NCI-H1694 treated with DMSO at 0.1 percent for 48 hours (cell line): ENCODE data around the gene PAPPA.
A peak's percentile ranks its signal among the peaks of the same experiment; 100 is the strongest.

Experiments
- DNase-seq: peaks from one replicate; lab custom pipeline; 2025; lab: John Stamatoyannopoulos, UW

Gene PAPPA

DNA sequence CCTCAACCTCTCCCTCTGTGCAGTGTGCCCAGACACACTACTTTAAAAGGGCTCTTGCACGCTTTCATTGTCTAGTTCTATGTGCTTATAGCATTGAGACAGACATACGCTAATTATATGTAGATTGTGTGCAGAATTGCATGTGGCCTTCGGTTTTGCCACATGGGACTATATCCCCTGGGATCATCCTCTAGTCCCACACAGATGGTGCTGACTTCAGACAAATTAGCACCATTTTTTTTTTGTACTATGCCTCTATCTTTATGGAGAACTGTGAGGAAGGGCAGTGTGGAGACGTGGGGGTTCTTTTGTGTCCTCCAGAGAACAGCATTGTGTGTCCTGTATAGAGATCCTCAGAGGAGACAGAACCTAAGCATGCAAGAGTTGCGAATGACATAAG is 29.3 kb downstream of the PAPPA start:
- peak; percentile 33 for DNase-seq

DNA sequence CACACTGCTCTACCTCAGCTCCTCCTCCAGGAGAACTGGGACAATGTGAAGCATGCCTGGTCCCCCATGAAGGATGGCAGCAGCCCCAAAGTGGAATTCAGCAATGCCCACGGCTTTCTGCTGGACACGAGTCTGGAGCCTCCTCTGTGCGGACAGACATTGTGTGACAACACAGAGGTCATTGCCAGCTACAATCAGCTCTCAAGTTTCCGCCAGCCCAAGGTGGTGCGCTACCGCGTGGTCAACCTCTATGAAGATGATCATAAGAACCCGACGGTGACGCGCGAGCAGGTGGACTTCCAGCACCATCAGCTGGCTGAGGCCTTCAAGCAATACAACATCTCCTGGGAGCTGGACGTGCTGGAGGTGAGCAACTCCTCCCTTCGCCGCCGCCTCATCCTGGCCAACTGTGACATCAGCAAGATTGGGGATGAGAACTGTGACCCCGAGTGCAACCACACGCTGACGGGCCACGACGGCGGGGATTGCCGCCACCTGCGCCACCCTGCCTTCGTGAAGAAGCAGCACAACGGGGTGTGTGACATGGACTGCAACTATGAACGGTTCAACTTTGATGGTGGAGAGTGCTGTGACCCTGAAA is 34.1 kb downstream of the PAPPA start:
- no peak for DNase-seq

DNA sequence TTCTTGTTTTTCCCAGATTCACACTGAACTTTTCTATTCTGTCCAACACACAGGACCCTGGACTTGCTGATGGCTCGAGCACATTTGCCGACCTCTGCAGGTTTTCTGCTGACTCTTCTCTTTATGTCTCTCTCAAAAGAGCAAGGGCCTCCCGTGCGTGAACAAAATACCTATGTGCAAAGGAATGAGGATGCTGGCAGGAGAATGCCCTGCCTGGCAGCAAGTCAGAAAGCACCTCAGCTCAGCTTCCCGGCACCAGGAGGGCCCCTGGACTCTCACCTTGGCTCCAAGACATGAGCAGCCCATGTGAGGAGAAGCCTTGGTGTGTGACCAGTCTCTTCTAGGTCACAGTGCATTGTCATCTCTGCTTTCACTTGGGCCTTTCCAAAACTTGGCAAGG is 36.1 kb downstream of the PAPPA start:
- DNase-seq = no peak

DNA sequence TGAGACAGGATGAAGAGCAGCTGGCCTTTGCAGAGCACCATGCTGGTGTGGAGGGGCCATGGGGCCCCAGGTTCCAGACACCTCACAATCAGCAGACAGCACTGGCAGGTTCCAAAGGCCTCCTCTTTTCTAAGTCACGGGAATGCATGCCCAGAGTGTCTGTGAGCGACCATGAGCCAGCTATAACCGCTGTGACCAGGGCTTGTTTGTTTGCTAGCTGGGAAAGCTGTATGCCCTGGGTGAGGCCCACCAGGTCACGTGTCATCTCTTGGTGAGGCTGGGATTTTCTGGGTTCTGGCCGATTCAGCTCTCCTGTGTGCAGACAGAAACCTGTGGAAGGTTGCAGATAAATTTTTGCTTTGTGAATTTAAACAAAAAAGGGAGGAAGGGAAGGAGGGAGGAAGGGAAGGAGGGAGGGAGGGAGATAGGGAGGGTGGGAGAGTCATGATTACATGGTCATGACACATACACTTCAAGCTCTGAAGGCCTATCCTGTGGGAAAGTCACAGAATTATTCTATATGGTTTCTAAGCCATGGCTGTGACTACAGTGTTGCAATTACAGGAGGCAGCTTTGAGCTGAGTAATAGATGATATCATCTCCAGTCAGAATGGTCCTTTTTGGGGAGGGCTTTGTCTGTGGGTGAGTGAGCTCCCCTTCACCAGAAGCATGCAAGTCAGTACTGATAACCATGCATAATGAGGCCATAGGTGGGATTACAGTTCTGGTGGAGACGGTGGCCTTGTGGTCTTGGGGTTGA is 37.2 kb downstream of the PAPPA start:
- DNase-seq = no peak

DNA sequence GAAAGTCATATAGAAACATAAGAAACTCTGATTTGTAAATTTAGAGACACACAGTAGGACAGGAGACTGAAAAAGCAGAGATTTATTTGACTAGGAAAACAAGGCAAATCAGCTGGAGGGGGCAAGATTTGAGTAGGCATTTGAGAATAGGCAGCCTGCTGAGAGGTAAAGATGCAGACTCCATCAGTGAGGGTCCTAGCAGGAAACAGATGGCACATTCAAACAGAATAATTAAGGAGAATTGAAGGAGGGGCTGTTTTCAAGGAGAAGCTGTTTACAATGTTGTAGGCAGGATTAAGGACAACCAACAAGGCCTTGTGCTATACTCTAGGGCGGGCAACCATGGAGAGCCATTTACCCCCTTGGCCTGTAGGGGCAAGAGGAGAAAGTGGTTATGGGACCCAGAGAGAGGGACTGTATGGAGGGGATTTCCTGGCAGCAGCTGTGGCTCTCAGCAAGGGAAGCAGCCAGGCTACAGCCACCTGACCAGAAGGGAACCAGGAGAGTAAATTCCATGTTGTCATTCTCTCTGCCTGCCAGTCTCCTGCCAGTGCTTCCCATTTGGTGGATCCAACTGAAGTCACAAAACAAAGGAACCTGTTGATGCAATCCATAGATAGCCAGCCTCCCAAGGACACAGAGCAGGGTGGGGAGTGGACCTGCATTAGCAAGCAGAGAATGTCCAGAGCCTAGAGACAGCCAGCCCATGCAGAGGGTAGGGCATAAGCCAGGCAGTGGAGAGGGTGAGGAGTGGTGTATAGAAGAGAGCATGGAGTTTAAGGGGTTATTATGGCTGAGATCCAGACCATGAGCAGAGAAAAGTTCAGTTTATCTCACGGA is 38.2 kb downstream of the PAPPA start:
- DNase-seq = no peak

DNA sequence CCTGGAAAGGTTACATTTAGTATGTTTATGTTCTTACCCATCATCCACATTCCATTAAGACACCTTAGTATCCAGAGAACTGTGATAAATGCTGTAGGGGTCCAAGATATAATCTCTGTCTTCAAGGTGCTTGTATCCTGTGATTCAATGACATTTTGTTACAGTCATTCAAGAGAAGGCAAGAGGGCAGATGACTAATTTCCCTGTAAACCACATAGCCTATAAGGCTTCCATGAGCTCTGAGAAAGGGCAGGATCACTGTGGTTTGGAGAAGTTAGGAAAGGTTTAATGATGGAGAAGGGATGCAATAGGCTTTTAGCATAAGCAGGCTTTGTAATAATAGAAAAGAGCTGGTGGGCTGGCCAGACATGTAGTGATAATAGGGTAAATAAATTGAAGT is 40.0 kb downstream of the PAPPA start:
- DNase-seq = no peak

DNA sequence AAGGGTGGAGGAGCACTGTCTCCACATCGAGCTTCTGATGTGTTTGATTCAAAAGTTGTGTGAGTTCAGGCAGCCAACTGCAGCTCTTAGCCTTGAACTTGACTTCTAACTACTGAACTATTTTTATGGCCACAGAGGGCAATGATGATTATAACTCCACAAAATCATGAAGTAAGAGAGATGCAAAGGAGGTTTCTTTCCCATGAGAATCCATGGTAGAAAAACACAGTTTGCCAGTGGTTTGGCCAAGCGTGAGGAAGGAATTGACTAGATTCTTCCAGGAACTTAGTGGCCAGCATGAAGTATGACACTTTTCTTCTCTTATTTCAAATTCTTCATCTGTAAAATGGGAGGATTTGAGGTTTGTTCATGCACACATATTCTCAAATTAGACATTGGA is 43.2 kb downstream of the PAPPA start:
- no peak for DNase-seq

DNA sequence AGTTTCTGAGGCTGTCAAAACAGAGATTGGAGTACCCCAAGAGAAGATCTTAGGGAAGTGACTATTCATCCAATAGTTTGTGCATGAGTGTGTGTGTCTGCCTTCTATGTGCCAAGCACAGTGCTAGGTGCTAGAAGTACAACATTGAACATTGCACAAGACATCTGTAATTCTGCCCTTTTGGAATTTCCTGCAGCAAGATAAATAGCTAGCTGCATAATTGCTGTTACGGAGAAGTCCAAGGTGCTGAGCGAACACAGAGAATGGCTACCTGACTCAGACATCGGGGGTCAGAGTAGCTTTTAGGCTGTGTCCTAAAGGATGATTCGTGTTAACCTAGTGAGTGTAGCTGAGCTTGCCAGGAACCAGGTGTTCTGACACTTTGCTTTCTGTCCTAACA is 44.8 kb downstream of the PAPPA start:
- DNase-seq = no peak

DNA sequence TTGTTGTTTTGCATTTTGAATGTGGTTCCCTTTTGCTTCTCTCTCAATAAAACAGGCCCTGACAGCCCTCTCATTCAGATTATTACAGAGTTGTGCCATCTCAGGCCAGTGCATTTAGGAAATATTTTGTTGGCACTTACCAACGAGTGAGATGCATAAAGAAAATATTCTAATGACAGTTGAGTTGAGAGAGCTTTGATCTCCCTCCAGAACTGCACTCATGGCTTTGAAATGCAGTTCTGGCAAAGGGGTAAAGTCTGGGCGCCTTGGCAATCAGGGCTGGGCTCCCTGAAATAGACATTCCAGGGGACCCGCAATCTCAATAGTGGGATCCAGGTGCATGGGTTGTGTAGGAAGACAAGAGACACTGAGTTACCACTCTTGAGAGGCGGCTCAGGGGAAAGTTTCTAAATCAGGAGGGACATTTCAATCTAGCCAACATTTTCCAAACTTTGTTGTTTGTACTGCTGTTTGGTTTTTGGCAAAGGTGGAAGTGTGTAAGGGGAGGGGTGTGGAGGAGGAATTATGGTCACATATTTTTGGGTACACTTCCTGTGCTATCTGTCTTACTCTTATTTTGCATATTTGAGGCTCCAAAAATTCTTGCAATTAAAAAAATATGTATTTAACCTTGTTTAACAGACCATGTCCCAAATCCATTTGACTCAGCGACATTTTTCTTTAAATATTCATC is 48.8 kb downstream of the PAPPA start:
- no peak for DNase-seq

DNA sequence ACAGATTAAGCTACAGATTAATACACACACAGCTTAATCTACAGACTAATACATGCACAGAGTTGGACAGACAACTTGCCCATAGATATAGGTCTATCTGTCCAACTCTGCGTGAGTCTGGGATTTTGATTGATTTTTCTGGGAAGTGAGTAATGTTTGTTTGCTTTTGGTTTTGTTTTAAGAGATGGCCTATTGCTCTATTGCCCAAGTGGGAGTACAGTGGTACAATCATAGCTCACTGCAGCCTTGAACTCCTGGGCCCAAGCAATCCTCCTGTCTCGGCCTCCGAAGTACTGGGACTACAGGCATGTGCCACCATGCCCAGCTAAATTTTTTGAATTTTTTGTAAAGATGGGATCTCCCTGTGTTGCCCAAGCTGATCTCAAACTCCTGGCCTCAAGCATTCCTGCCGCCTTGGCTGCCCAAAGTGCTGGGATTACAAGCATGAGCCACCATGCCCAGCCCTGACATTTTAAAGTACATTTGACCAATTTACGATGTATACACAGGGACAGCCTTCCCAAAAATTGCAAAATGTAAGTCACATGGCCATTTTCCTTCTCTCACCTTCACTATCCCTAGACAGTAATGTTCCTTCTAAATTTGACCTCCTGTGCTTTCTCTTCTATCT is 50.8 kb downstream of the PAPPA start:
- no peak for DNase-seq

DNA sequence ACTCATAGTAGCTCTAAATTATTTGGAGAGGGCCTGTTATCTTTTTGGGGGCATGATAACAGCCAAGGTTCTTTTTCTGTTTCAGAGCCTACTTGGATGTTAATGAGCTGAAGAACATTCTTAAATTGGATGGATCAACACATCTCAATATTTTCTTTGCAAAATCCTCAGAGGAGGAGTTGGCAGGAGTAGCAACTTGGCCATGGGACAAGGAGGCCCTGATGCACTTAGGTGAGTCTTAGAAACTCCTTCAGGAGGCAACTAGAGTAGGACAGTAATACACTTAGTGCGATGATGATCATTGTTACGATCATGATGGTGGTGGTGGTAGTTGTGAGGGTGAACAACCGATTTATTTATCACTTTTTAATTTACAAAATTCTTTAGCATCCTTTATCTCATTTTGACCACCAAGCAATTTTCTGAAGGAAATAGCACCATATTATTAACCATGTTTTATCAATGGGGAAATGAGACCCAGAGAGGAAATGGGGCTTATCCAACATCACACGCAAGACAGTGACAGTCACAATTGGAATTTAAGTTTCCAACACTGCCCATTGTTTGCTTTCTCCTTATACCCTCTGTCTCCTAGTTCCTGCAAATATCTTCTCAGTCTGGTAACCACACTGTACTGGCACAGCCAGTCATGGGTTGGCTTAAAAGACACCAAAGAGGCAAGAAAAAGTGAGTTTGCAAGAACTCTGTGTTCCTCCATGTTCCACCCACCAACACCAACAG is 54.0 kb downstream of the PAPPA start:
- no peak for DNase-seq

DNA sequence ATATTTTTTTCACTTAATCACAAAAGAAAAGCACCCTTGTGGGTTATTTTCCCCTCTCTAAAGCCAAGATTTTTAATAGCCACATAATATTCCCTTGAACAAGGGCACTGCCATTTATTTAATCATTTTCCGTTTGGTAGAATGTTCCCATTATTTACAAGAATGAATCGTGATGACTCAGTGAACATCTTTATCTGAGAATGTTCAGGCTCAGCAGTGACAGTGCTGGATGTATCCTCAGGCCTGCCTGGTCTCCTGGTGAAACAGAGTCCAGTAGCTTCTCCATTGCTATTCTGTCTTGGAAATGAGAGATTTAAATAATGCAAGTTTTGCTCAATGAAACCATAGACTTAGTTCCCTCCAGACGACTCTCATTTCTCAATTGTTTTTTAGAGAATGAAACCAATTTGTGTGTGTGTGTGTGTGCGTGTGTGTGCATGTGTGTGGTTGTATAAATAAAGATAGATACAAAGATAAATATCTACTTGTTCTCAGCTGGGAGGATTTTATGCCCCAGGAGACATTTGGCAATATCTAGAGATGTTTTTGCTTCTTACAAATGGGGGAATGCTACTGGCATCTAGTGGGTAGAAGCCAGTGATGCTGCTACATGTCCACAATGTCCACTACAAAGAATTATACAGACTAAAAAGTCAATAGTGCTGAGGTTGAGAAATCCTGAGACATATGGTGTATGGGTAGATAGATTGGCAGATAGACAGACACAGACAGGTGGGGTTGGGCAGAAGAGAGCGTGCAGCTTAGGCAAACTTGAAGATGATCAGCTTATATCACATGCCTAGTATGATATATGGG is 55.0 kb downstream of the PAPPA start:
- DNase-seq = no peak

DNA sequence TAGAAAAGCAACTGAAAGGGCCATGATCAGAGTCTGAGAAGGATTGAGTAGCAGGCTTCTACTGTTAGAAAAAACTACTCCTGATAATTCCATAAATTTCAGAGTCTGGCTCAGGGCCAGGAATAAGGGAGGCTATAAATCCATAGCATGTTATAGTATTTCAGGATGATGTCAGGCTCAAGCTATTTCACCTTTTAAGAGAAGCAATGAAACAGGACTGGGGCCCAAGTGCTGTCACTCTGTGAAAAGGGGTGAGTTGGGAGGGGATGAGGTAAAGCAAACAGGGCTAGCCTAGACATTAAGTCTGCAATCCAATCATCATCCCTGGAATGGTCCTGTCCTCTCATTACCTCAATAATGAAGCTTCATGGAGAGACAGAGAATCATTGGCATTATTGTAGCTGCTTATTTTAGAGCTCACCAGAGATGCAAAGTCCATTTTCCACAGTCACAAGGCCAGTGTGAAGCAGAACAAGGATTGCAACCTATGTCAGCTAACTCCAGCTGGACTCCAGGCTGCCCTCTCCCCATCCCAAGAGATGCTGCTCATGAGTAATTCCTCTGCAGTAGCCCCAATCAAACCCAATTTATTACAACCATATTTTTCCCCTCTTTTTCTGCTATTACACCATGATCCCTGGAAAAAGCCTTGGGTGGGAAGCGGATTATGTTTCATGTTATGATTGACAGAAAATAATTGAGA is 56.0 kb downstream of the PAPPA start:
- no peak for DNase-seq

DNA sequence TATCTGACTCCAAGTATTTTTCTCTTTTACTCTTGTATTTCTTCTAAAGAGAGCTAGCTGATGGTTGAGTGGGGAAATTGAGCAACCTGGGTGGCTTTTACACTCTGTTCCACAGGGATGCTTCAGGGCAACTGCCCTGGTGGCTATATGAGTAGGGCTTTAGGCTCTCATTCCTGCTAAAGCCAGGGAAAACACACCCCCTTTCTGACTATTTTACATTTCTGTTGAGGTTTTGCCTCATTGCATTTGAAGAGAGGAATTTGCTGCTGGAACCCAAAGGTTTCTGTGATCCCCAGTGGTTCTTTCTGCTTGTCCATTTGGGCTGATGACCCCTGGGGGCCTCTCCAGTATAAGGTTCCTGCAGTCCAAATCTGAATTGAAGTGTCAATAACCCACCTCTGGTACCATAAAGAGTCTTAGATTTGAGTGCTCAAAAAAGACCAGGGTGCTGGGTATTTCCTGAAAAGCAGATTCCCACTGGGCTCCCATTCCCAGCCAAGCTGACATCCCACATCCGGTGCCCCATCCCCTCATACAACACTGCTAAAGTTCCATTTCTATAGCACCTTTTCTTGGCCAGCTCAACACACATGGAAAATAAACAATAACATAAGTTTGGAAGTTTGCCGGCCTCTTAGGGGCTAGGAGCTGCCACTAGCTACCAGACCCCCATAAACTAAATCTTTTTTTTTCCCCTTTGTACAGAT is 59.5 kb downstream of the PAPPA start:
- DNase-seq = no peak

DNA sequence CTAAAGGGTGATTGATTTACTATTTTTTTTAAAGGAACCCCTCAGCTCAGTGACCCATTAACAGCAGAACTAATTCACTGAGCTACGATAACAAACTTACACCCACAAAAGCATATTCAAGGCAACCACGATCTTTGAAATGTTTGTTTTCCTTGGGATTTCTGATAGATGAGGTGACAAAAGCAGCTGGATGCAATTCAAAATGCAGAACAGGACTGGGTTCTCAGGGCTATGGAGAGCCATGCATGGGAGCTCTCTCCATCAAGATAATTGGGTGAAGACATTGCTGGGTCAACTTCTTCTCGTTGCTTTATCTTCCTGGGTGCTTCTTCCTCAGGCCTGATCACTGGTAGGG is 60.1 kb downstream of the PAPPA start:
- no peak for DNase-seq

DNA sequence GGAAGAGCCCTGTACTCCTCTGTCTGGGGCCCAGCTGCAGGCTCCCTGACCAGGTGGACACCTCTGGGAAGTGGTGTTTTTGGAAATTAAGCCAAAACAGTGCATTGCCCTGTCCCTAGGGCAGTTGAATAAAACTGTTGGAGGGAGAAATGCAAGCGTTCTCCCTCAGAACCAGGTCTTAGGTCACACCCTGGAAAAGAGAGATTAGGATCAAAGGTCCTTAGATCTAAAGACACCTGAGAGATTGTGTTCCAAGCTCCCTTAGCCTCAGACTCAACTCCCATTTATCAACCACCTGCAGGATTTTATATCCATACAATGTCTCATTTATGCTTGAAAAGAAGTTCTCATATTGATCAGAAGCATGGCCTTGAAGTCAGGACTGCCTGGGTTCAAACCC is 64.8 kb downstream of the PAPPA start:
- no peak for DNase-seq

DNA sequence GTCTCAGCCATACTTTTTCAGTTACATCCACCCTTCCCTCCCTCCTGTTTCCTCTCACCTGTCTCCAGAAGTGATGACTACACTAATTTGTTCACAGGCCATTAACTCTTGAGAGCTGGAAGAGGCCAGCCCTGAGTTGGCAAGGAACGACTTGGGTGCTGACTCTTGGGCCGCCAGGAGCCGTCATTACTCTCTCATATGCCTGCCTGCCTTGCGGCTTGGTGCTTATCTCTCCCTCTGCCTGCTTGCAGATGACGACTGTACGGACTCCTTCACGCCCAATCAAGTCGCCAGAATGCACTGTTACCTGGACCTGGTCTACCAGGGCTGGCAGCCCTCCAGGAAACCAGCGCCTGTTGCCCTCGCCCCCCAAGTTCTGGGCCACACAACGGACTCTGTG is 66.1 kb downstream of the PAPPA start:
- no peak for DNase-seq

DNA sequence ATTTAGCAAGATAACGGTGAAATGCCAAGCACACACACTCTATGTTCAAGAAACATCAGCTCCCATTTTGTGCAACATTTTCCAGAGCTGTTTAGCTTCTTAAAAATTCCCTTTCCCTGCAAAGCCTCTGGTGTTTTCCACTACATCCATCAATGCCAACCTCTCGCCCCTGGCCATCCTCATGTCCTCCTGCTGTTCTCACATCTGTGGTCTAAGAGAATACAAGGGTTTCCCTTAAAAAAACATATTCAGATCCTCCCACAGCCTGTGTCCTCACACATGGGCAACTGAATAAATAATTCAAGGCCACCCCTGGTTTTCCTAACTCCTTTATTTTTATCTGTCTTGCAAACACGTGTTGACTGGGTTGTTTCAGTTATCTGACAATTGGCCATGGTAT is 70.3 kb downstream of the PAPPA start:
- DNase-seq = no peak

DNA sequence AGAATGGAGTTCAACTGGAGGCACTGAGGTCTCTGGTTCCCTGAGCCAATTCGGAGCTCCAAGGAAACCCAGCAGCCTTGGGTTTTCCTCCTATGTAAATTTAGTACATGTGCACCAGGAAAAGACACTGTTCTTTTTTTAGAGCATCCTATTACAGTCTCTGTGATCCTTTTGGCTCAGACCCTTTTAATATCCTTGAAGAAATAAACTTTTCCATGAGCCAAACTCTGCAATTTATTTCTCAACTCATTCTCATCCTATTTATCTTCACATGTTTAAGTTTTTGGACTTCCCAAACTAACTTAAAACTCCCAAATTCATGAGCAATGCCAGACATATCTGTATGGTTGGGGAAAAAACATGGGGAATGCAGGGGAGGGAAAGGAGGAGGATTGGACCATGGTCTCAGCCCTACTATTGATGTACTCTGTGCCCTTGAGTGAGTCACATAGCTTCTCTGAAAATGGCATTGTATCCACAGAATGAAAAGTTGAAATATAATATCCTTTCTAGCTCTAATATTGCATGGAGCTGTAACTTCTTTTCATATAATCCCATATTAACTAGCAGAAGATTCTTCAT is 76.6 kb downstream of the PAPPA start:
- DNase-seq = no peak
